ENCODE measurements around the gene AMMECR1L.

- TF ChIP-seq CTCF (conservative IDR thresholded peaks at IDR 0.05; ENCODE audit: low read length): no peak
- TF ChIP-seq EZH2phosphoT487 (IDR thresholded peaks at IDR 0.05; ENCODE audit: borderline replicate concordance, low read depth, low read length): no peak
Observed at GRCh38 chr2:127859712-127860085, 26.1 kb downstream of the AMMECR1L start.
